SIG-M5 treated with dmso at 0.1 percent for 504 hours (cell line): ENCODE results near the gene MRPS33.
"Not testable (repeated sequence)": the region's sequence is repeated elsewhere in the genome, so short reads cannot be mapped to it uniquely, and the experiment has no call there.

ENCODE experiments used
- DNase-seq: peaks from one replicate; lab custom pipeline; 2025; ENCODE audit not compliant: unreplicated experiment; lab: John Stamatoyannopoulos, UW

Gene MRPS33

GRCh38 chr7:141014524-141015395, at the start of gene MRPS33:
Gene MRPS33, minus strand, starts transcription at chr7:141014952. Its CDS starts 4,319 bp downstream, at chr7:141010633.
- peak; percentile 97 for DNase-seq

DNA sequence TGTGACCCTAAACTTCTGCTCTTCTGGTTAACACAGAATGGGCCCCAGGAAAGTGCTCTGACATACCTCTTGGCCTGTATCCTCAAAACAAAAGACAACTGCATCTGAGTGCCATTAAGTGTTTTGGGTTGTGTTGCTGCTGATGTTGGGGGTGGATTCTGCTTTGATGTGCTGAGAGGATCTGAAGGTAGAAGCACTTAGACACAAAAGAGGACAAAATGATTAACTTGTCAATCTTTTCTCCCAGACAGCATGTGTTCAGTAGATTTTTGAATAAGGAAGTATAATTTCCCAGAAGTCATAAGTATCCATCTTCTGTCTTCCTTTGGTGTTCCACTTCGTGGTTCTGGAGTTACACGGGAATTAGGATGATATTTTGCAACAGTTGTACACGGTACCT, 43.0 kb upstream of the MRPS33 start:
- DNase-seq: no peak

DNA sequence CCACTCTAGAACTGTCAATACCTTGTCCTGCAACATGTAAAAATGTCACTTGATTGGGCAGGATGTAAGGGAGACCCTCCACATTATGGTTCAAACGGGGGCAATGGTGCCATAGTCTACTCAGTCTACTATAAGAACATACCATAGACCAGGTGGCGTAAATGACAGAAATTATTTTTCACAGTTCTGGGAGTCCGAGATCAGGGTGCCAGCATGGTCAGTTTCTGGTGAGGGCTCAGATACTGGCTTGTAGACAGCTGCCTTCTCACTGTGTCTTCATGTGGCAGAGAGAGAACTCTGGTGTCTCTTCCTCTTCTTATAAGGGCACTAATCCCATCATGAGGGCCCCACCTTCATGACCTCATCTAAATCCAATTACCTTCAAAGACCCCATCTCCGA, 40.4 kb upstream of the MRPS33 start:
- no peak for DNase-seq

DNA sequence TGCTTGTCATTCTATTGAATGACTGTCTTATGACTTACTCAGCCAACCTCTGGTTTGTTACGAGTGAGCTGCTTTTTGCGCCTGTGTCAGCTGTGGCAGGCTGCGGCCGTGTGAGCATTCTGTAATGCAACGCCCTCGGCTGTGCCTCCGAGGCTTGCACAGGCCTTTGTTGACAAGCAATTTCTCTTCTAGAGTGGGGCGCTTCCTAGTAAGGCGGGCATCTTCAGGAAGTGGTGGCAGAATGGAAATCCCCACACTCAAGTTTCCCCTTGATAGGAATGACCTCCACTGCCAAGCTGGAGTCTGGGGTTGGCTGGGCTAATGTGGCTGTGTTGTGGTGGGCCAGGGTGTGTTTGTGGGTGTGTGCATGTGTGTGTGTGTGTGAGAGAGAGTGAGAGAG, 38.9 kb upstream of the MRPS33 start:
- no peak for DNase-seq

GRCh38 chr7:141045842-141046620, 31.3 kb upstream of the MRPS33 start:
- no peak for DNase-seq

- DNase-seq: no peak
These were observed 30.5 kb upstream of the MRPS33 start for GRCh38 chr7:141045126-141045841.

DNA sequence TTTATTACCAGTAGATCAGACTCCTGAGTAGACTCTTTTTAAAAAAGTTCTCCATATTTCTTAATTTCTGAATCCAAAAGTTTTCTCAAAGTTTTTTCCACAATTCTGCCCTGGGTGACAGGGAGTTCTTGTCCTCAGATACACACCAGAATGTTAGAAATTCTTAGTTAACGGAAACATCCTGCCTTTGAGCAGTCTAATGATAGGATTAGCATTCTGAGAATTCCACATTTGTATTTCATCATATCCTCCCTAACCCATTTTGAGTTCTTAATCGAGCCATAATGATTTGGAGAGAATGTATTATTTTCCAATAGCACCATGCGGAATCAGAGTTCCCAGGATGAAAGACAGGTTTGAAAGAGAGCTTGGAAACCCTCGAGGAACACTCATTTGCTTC, 28.9 kb upstream of the MRPS33 start:
- no peak for DNase-seq

- no peak for DNase-seq
These were observed 27.8 kb upstream of the MRPS33 start for GRCh38 chr7:141042222-141043193.

DNA sequence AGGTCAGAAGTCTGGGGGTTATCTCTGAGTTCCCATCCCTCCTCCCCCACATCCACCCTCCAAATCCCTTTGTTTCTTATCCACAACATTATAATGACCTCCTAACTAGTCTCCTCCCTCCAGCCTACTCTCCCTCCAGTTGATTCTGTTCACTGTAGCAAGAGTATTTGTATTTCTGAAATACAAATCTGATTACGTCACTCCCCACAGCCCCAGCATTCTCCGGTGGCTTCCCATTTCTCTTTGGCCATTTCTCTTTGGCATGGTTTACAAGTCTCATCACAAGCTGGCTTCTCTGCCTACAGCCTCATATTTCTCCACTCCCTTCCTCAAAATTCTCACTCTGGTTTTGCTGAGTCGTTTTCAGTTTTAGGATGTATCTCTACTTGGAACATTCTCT, 24.6 kb upstream of the MRPS33 start:
- no peak for DNase-seq

GRCh38 chr7:141038100-141038499, 23.3 kb upstream of the MRPS33 start:
- DNase-seq: not testable (repeated sequence)

- DNase-seq: not testable (repeated sequence)
These were observed 18.0 kb upstream of the MRPS33 start for GRCh38 chr7:141032539-141033323.

GRCh38 chr7:141028767-141029166, 14.0 kb upstream of the MRPS33 start:
- no peak for DNase-seq

DNA sequence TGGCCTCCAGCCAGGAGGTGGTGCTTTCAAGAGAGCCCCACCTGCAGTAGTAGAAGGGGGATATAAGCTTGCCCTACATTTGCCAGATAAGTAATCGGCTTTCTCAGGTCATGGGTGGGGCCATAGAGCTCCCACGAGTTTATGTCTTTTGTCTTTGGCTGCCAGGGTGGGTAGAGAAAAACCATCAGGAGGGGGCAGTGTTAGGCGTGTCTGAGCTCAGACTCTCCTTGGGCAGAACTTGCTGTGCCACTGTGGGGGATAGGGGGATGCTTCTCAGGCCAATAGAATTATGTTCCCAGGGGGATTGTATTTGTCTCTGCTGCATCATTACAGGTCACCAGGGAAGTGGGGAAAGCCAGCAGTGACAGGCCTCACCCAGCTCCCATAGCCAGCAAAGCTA, 12.3 kb upstream of the MRPS33 start:
- DNase-seq: no peak

GRCh38 chr7:141024668-141025067, 9.9 kb upstream of the MRPS33 start:
- DNase-seq: no peak

DNA sequence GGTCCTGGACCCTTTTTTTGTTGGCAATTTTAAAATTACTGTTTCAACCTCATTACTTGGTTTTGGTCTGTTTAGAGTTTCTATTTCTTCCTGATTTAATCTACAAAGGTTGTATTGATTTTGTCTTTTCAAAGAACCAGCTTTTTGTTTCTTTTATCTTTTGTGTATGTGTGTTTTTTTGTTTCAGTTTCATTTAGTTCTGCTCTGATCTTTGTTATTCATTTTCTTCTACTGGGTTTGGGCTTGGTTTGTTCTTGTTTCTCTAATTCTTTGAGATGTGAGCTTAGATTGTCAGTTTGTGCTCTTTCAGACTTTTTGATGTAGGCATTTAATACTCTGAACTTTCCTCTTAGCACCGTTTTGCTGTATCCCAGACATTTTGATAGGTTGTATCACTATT, 8.5 kb upstream of the MRPS33 start:
- no peak for DNase-seq

DNA sequence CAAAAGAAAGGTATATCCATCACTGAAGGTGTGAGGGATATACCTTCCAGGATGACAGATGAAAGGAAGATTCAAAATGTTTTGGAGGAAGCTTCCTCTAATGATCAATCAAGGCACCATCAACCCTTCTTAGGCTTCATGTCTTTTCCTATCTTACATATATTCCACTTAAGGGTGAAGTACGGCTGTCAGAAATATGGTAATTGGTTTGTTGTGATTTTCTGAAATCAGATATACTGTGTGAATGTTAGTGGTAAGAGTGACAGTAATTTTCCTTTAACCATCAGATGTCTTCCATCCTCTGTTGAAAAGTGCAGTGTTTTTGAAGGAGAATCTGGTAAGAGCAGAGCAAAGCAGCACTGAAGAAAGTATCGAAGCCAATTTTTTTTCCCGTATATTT, 2.8 kb upstream of the MRPS33 start:
- DNase-seq: no peak

DNA sequence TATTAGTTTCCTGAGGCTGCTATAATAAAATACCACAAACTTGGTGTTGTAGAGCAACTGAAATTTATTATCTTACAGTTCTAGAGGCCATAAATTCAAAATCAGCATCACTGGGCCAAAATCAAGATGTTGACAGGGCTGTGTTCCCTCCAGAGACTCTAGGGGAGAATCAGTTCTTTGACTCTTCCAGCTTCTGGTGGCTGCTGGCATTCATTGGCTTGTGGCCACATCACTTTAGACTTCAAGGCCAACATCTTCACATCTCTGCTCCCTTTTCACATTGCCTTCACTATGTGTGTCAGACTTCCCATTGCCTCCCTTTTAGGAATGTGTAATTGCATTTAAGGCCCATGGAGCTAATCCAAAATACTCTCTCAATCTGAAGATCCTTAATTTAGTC, 1.6 kb upstream of the MRPS33 start:
- DNase-seq: no peak

GRCh38 chr7:141014125-141014523, 628 bp downstream of the MRPS33 start:
- DNase-seq: no peak

- no peak for DNase-seq
These were observed 1.4 kb downstream of the MRPS33 start for GRCh38 chr7:141013345-141013715.
